Skin of body (tissue), 2 donors: ENCODE measurements around the gene CMSS1. TPM values are rescaled to one million over a fixed set of nuclear protein-coding genes. Genes with fewer than 3 reads are reported as not detected.
"Not testable (repeated sequence)": the region's sequence is repeated elsewhere in the genome, so short reads cannot be mapped to it uniquely, and the experiment has no call there.

Experiments used
- DNase-seq: peaks from one replicate; lab custom pipeline; 2025; lab: John Stamatoyannopoulos, UW
- total RNA-seq: library from RNA; depleted of rRNA; stranded (reverse); fragments of >200 nt; gene quantifications from one replicate; pipeline ENCODE4 v1.2.3, GENCODE V29; 2014

CMSS1 gene
- total RNA-seq, 1 donor from 2014 or later, result 12.9 TPM

DNA sequence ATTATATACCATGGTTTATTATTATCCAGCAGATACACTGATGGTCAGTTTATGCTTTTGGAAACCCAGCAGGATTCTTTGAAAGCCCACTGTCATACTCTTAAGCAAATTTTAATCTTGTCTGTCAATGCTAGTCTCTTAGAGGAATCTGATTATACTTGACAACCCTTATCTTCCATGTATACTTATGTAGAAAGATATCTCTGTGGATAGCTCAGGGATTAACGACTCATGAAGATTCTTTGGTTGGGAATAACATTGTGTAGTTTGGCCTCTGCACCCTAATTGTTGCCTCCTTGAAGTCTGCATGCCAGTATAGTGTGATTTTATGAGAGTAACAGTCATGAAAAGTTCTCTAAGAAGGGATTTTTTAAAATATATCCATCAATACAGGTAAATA lies 263.6 kb downstream of the CMSS1 start:
- no peak for DNase-seq

- no peak for DNase-seq
These were observed 264.5 kb downstream of the CMSS1 start for GRCh38 chr3:100081986-100082692.

GRCh38 chr3:100082714-100083113 lies 265.1 kb downstream of the CMSS1 start:
- DNase-seq, result no peak

GRCh38 chr3:100083209-100083608 lies 265.5 kb downstream of the CMSS1 start:
- DNase-seq, result no peak

- DNase-seq, result no peak
These were observed 266.6 kb downstream of the CMSS1 start for GRCh38 chr3:100084100-100084806.

DNA sequence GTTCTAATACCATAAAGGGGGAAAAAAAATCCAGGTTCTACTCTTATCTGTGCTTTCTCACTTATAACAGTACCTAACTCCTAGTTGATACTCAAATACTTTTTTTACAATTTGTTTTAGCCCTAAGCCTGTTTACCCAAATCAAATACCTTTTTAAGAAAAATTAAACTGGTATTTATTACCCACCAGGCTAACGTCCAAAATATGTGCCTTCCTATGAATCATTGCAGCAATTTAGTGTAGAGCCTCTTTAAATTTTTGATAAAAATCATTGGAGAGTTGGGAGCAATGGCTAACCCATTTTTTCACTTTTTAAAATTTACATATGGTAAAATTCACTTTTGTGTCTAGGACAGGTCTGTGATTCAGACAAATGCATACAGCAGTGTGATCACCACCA lies 268.7 kb downstream of the CMSS1 start:
- DNase-seq, result no peak

DNA sequence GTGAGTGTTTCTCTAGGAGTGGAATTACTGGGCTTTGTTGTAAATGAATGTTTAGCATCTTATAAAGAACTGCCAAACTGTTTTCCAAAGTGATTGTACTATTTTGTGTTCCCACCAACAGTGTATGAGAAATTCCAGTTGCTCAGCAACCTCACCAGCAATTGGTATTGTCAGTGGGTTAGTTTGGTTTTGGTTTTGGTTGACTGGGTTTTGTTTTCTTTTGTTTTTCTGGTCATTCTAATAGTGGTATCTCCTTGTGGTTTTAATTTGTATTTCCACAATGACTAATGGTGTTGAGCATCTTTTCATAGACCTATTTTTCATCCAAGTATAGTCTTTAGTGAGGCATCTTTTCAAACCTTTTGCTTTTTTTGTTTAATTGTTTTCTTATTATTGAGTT lies 269.5 kb downstream of the CMSS1 start:
- peak; percentile 12 for DNase-seq

DNA sequence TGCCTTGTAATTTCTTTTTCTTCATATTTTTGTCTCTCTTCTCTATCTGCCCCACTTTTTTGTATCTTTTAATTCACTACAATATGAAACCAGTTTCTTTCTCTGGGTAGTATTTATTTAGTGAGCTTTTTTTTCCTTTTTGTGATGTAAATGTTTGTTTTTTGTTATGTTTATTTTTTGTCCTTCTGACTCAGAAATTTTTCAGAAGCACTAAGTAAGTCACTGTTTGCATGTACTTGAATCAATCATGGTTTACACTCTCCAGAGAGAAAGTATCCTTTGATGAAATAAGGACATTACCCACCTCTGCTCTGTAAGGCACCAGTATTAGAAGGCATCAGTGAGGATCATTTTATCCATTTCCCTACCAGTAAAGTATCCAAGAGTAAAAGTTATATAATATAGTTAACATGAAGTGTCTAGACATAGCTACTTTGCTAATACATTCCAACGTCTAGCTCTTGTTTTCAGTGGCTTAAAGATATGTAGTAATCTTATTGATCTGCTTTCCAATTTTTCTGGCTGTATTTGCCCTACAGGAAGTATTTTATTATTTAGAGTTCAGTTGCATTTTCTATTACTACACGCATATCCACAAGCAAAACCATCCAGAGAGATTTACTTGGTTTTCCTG lies 271.2 kb downstream of the CMSS1 start:
- no peak for DNase-seq

DNA sequence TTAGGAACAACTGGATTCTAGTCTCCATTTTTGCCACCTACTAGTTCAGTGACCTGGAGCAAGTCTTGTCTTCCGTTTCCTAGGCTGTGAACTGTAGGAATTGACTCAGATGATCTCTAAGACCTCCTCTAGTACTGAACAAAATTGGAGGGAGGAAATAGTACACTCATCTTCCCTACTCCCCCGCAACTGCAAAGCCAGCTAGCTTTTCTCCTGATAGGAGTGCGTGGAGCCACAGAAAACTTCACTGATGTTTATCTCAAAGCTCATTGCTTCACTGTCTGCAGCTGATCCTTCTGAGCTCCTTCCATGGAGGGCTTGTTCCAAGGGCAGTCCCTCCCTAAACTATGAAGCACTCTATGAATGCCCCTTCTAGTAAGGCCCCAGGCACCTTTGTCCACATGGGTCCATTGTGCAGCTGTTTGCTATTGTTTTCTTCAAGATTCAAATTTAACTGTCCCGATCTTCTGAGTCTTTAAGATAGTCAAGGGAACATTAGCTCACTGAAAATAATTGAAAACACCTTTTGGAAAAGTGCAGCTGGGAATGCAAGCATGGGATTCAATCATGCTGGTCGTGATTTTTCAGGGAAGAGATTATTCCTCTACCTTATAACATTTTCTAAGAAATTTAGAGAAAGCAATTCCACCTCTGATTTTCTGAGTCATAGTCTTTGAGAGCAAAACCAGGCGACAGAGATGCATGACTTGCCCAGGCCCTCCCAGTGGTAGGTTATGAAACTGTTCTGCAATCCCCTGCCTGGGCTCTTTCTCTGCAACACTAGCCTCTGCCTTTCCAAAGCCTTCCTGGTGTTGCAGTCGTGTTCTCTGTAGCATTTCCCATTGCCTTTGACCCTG lies 272.4 kb downstream of the CMSS1 start:
- no peak for DNase-seq

- no peak for DNase-seq
These were observed 273.0 kb downstream of the CMSS1 start for GRCh38 chr3:100090669-100091005.

DNA sequence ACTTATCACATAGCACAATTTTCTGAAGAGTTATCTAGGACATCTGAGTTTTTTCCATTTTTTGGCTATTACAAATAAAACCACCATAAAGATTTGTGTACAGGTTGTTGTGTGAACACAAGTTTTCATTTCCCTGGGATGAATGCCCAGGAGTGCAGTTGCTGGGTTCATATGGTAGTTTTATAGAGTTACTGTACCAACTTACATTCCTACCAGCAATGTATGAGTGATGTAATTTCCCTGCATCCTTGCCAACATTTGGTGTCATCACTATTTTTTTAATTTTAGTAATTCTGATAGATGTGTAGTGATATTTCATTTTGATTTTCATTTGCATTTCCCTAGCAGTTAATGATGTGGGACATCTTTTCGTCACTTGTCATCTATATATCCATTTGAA lies 276.2 kb downstream of the CMSS1 start:
- no peak for DNase-seq

DNA sequence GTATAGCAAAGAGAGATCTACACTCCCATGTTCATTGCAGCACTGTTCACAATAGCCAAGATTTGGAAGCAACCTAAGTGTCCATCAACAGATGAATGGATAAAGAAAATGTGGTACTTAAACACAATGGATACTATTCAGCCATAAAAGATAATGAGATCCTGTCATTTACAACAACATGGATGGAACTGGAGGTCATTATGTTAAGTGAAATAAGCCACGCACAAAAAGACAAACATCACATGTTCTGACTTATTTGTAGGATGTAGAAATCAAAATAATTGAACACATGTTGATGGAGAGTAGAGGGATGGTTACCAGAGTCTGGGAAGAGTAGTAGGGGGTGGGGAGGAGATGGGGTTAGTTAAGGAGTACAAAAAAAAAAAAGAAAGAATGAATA lies 278.6 kb downstream of the CMSS1 start:
- DNase-seq, result not testable (repeated sequence)

DNA sequence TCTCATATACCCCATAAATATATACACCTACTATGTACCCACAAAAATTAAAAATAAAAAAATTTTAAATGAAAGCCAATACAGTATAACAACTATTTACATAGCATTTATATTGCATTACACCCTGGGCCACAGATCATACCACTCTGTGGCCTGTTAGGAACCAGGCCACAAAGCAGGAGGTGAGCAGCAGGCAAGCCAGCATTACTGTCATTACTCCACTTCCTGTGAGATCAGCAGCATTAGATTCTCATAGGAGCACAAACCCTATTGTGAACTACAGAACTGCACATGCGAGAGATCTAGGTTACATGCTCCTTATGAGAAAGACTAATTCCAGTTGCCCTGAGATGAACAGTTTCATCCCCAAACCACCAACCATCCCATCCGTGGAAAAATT lies 279.2 kb downstream of the CMSS1 start:
- DNase-seq, result no peak

- no peak for DNase-seq
These were observed 280.5 kb downstream of the CMSS1 start for GRCh38 chr3:100097919-100098783.

GRCh38 chr3:100098784-100099070 lies 281.1 kb downstream of the CMSS1 start:
- no peak for DNase-seq

- no peak for DNase-seq
These were observed 282.0 kb downstream of the CMSS1 start for GRCh38 chr3:100099621-100100020.

GRCh38 chr3:100100425-100100824 lies 282.8 kb downstream of the CMSS1 start:
- DNase-seq, result no peak

GRCh38 chr3:100102757-100103156 lies 285.1 kb downstream of the CMSS1 start:
- no peak for DNase-seq

DNA sequence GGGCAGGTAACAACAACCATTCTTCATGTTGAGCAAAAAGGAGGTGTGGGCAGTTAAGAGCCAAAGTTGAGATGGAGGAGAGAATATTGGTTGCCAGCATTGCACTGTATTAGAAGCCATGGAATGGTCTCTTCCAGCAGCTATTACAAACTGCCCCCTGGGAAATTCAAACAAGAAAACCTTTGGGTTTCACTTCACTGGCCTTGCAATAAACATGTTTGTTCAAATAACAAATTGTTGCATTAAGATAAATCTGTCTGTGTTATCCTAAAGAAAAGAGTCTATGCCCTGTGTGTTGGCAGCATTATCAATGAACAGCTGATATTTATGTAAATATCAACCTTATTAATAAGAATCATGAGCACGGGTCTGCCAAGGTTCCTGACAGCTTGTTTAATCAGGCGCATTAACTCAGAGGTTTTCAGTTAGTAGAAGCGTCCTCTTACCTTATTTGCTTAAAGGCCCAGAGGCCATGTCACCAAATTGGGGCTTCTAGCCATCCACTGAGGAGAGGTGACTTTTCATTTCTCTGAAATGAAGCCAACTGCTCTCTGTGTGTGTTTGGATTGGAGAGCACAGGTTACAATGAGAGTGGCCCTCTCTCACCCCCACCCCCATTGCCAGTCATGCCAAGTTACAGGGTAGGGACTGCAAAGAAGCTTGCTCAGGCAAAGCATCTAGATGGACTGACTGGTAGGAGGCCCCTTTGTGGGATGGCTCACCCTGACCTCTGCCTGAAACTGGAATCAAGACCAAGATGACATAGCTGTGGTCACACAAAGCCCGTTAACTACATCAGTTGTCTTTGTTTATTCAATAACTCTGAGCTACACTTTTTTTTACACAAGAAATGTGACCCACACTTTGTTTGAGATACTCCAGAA lies 286.1 kb downstream of the CMSS1 start:
- DNase-seq, result no peak

GRCh38 chr3:100104442-100104798 lies 286.8 kb downstream of the CMSS1 start:
- no peak for DNase-seq
